Nucleus accumbens (tissue), 56 donors: ENCODE measurements around the gene CYTH1.

Source experiments
- DNase-seq, 56 donors: peaks; one replicate each; lab custom pipeline; 2025; lab: John Stamatoyannopoulos, UW

CYTH1 gene

DNA sequence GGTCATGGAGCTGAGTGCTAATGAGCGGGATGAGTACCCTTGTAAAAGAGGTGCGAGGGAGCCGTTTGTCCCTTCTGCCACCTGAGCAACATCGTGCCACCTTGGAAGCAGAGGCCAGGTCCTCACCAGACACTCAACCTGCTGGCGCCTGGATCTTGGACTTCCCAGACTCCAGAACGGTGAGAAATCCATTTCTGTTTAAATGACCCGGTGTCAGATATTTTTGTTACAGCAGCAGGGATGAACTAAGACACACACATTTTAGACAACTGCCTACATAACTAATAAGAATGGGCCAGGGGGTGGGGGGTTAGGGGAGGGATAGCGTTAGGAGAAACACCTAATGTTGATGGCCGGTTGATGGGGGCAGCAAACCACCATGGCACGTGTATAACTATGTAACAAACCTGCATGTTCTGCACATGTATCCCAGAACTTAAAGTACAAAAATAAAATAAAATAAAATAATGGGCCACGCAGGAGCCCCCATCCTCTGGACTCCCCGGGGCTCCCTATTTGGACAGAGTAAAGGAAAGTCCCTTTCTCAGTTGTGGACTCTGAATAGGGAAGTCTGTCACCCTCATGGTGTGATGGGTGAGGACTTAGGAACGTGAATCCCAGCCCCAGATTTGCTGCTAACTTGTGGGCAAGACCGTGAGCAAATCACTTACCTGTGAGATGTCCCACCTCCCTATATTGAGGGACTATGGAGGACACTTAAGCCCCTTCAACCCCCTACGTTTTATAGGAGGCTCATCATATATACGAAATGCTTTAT, 144.2 kb downstream of the CYTH1 start:
- DNase-seq, result no peak

DNA sequence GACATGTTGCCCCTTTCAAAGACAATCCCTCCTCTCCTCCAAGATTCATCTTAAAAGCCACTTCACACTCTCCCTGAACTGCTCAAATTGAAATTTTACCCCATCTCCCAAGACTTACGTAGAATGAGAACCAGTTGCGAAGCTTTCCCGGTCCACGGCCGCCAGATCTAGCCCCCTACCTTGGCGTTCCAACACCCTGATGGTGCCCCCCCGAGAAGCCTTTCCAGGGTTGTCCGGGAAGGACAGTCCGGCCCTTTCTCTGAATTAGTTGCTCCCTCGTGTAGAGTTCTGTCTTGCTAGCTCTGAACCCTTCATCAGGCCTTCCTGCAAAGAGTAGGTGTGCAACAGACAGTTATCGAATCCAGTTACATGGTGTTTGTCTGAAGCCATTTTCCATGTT, 144.9 kb downstream of the CYTH1 start:
- no peak for DNase-seq

DNA sequence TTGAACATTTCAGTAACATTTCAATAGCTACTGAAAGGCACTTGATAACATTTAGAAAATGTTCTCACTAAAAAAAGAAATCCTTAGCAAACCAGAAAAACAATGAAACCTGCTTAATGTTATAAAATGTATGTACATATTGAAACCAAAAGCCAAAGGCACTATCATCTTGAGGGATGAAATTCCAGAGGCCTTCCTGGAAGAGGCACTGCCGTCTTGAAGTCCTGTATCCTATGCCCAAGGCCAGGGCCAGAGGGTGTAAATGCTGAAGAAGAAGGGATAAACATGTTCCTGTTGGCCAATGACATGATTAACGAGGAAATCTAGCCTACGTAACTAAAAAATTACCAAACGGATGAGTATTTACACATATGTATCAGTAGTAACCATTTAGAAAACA, 147.9 kb downstream of the CYTH1 start:
- DNase-seq, result no peak

DNA sequence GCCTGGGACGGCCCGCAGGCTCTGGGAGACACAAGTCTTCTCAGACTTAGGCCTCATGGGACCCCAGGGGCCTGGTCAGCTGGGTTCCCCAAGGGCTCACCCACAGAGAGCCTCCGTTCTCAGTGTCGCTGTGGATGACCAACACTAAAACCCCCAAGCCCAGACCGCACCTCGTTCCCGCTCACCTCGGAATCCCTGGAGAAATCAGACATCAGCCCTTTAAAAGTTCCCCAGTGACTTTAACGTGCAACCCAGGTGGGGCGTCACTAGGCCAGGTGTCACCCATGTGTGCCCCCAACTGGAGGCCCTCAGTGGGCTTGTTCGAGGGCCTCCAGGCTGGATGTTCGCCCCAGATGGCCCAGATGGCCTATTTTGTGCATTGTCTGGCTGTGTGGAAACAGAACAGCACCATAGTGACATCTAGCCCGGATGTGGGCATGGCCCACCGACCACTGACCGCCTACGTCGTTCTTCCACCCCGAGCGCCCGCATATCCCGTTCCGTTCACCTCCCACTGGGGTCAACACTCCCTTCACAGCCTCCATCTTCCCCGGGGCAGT, 152.6 kb downstream of the CYTH1 start:
- no peak for DNase-seq

DNA sequence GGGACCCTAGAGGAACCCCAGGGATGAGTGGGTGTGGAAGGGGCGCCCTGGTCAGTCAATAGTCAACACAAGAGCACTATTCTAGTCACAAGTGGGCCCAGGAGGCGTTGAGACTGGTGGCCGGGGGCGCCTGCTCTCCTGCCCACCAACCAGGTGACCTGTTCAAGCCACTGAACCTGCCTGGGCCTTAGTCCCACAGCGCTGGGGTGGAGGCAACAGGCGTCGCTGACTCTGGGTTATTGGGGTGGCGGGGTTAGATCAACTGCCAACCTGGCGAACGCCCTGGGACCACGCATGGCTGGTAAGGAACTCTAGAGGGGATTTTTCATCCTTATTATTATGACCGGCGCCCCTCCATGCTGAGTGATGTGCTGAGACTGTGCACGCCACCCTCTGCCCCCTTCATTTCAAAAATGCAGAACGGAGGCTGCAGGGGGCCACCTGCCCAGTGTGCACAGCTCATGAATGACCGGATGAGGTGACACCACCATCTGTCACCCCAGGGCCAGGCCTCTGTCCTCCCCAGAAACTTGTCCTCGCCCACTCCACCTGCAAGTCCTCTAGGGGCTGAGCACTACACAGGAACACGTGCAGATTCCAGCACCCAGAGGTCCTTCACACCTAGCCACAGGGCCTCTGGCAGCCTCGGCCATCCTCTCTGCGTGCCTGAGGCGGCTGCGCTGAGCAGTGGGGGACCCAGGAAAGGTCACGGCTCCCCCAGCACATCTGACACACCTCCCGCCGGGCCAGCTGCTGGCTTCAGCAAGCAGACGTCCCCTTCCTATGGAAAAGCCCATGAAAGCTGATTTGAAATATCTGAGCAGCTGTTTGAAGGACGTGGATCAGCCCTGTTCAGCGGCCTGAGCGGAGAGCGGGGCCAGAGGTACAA, 153.3 kb downstream of the CYTH1 start:
- no peak for DNase-seq

DNA sequence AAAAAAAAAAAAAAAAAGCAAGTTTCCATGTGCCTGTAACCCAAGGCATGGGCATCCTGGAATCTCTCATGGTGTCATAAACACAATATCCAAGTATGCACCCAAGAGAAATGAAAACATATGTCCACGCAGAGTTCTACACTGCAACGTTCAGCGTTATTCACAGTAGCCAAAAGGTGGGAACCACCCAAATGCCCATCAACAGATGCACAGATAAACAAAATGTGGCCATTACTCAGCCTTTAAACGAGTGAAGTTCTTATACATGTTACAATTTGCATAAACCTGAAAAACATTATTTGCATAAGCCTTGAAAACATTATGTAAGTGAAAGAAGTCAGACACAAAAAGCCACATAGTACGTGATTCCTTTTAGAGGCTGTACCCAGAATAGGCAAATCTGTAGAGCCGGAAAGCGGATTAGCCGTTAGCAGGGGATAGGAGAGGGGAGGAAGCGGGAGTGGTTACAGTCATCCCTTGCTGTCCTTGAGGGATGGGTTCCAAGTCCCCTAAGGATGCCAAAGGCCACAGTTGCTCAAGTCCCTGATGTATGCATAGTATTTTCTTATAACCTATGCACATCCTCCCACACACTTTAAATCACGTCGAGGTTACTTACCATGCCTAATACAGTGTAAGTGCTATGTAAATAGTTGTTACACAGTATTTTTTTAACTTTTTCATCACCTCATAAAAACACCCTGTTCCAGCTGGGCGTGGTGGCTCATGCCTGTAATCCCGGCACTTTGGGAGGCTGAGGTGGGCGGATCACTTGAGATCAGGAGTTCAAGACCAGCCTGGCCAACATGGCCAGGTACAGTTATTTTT, 157.5 kb downstream of the CYTH1 start:
- DNase-seq, result no peak
